Osteoblast (primary cell): ENCODE data around the gene STARD5. TPM values are rescaled to one million over a fixed set of nuclear protein-coding genes. Genes with fewer than 3 reads are reported as not detected.

Experiments
- DNase-seq: peaks from one replicate; pipeline ENCODE4 v3.0.0; 2011; ENCODE audit warnings: low spot score, mixed read lengths; ENCODE audit not compliant: insufficient read length; ENCODE audit errors: missing footprints
- H2AFZ ChIP-seq: 2 replicates; pipeline ENCODE4 v1.6.0; 2011; ENCODE audit warnings: mild to moderate bottlenecking, low read length
- H3K27ac ChIP-seq: 2 replicates; pipeline ENCODE4 v1.5.1; 2011; ENCODE audit warnings: mild to moderate bottlenecking, low read depth, low read length, moderate library complexity
- H3K27me3 ChIP-seq: 2 replicates; pipeline ENCODE4 v1.6.0; 2012; ENCODE audit warnings: mild to moderate bottlenecking, control low read depth, inconsistent platforms, low read length, moderate library complexity; ENCODE audit not compliant: insufficient read depth
- H3K36me3 ChIP-seq: 2 replicates; pipeline ENCODE4 v1.5.1; 2011; ENCODE audit warnings: mild to moderate bottlenecking, low read length, control low read depth, moderate library complexity; ENCODE audit not compliant: insufficient read depth
- H3K4me1 ChIP-seq: 2 replicates; pipeline ENCODE4 v1.5.1; 2011; ENCODE audit warnings: mild to moderate bottlenecking, low read length, control low read depth, moderate library complexity; ENCODE audit not compliant: insufficient read depth
- H3K4me2 ChIP-seq: 2 replicates; pipeline ENCODE4 v1.6.0; 2011; ENCODE audit warnings: mild to moderate bottlenecking, low read length; ENCODE audit not compliant: insufficient read depth
- H3K4me3 ChIP-seq: fragments of 200-600 bp; sonication (generic); 3 replicates; pipeline ENCODE4 v1.5.1; 2012; ENCODE audit warnings: mild to moderate bottlenecking, low read length, inconsistent platforms; ENCODE audit not compliant: insufficient read depth
- H3K79me2 ChIP-seq: 2 replicates; pipeline ENCODE4 v1.6.0; 2012; ENCODE audit warnings: mild to moderate bottlenecking, low read length, control low read depth, inconsistent platforms; ENCODE audit not compliant: insufficient read depth
- H3K9me3 ChIP-seq: 2 replicates; pipeline ENCODE4 v1.5.1; 2011; ENCODE audit warnings: low read depth, low read length, control low read depth
- H4K20me1 ChIP-seq: 2 replicates; pipeline ENCODE4 v1.6.0; 2012; ENCODE audit warnings: mild to moderate bottlenecking, low read length, control low read depth; ENCODE audit not compliant: insufficient read depth
- CTCF ChIP-seq: IDR thresholded peaks from 2 replicates; pipeline ENCODE4 v1.5.1; 2011; ENCODE audit warnings: mild to moderate bottlenecking, low read depth, low read length, moderate library complexity; ENCODE audit errors: extremely low read depth
- total RNA-seq: library from RNA; depleted of rRNA; stranded (reverse); fragments of >200 nt; gene quantifications from 2 replicates; pipeline ENCODE4 v1.2.3, GENCODE V29; 2012

STARD5 gene
- total RNA-seq, 1 donor, result 6.5 TPM

GRCh38 chr15:81259760-81260298, 64.1 kb downstream of the STARD5 start:
- Histone ChIP-seq H4K20me1 (no peaks in the 10 kb centered on the region), H3K79me2 (no peaks in the 10 kb centered on the region), H3K27me3 (peaks cover 12% of the 10 kb centered on the region), H3K36me3 (no peaks in the 10 kb centered on the region), H3K4me3 (no peak overlapping the region), H2AFZ (no peak overlapping the region), H3K4me1 (no peaks in the 10 kb centered on the region), H3K4me2 (no peak overlapping the region), H3K27ac (no peak overlapping the region), H3K9me3 (no peaks in the 10 kb centered on the region)
- TF ChIP-seq CTCF, result no peak
- DNase-seq, result peak; percentile 13

Other genes starting within 250 kb of the STARD5 start
- gene CFAP161, start 189.9 kb downstream of the STARD5 start, total RNA-seq, result under 0.01 and 0.88 TPM in 2 replicates
- 6.5 and 7.1 TPM in 2 replicates for gene IL16, start 127.3 kb downstream of the STARD5 start, total RNA-seq
- not detected in 2 replicates for gene TMC3, start 50.1 kb upstream of the STARD5 start, total RNA-seq